ENCODE results near the gene DMD.
"Not testable (repeated sequence)": the region's sequence is repeated elsewhere in the genome, so short reads cannot be mapped to it uniquely, and the experiment has no call there.

DMD gene

DNA sequence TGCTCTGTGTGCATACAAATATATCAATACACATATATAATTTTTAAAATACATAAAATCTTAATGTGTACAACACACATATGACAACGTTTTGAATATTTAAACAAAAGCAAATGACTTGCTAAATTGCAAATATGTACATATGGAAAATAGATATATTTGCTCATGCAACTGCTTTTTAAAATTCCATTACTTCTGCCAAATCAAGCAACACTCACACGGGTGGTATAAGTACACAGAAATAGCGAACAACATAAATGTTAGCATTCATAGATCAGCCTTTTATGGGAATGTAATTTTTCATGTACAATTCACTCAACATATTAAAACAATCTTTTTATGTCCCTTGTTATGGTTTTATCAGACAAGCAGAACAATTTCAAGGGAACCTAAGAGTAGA is 116.3 kb downstream of the DMD start:
- TF ChIP-seq, protein P1, sequence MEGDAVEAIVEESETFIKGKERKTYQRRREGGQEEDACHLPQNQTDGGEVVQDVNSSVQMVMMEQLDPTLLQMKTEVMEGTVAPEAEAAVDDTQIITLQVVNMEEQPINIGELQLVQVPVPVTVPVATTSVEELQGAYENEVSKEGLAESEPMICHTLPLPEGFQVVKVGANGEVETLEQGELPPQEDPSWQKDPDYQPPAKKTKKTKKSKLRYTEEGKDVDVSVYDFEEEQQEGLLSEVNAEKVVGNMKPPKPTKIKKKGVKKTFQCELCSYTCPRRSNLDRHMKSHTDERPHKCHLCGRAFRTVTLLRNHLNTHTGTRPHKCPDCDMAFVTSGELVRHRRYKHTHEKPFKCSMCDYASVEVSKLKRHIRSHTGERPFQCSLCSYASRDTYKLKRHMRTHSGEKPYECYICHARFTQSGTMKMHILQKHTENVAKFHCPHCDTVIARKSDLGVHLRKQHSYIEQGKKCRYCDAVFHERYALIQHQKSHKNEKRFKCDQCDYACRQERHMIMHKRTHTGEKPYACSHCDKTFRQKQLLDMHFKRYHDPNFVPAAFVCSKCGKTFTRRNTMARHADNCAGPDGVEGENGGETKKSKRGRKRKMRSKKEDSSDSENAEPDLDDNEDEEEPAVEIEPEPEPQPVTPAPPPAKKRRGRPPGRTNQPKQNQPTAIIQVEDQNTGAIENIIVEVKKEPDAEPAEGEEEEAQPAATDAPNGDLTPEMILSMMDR (IDR thresholded peaks at IDR 0.05; ENCODE audit: unreplicated experiment in 3 of 3), result no peak
- Mint-ChIP-seq H3K27ac (no peak overlapping the region), H3K4me1 (no peaks in the 10 kb centered on the region), H3K36me3 (ENCODE audit: low read depth) (no peaks in the 10 kb centered on the region), H3K9me3 (no peaks in the 10 kb centered on the region), H3K27me3 (ENCODE audit: low read depth) (no peaks in the 10 kb centered on the region), H3K4me3 (no peak overlapping the region)

GRCh38 chrX:33087411-33087810 is 123.9 kb downstream of the DMD start:
- Mint-ChIP-seq H3K27me3 (ENCODE audit: low read depth) (no peaks in the 10 kb centered on the region), H3K9me3 (no peaks in the 10 kb centered on the region), H3K36me3 (ENCODE audit: low read depth) (no peaks in the 10 kb centered on the region), H3K27ac (no peak overlapping the region), H3K4me1 (peaks cover 22% of the 10 kb centered on the region), H3K4me3 (no peak overlapping the region)
- TF ChIP-seq, protein P1 (IDR thresholded peaks at IDR 0.05; ENCODE audit: unreplicated experiment in 3 of 3), result no peak

DNA sequence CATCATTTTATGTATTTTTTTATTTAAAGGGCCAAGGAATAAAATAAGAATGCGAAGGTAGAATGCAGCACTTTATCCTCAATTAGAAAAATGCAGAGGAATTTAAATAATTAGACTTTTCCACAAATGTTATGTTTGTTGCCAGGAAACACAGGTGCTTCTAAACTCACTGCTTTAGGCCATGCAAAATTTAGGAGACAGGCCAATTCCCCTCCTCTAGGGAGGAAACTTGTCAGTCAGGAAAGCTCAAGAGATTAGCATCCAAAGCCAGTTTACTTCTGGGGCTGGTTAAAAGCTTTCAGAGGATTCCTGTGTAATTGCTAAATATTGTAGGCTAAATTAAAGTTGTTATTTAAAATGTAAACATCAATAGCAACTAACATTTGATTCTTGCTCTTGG is 124.5 kb downstream of the DMD start:
- TF ChIP-seq, protein P1 (IDR thresholded peaks at IDR 0.05; ENCODE audit: unreplicated experiment in 3 of 3), result no peak
- no peaks in the 10 kb centered on the region for H3K27me3 Mint-ChIP-seq (ENCODE audit: low read depth)

GRCh38 chrX:33082371-33082770 is 129.0 kb downstream of the DMD start:
- Mint-ChIP-seq H3K27ac (no peak overlapping the region), H3K9me3 (peaks cover 6% of the 10 kb centered on the region), H3K4me1 (peaks cover 18% of the 10 kb centered on the region), H3K27me3 (ENCODE audit: low read depth) (no peaks in the 10 kb centered on the region), H3K4me3 (no peak overlapping the region), H3K36me3 (ENCODE audit: low read depth) (no peaks in the 10 kb centered on the region)
- TF ChIP-seq, protein P1 (IDR thresholded peaks at IDR 0.05; ENCODE audit: unreplicated experiment in 3 of 3), result no peak

More for the DNA sequence above, 124.5 kb downstream of the DMD start:
- no peaks in the 10 kb centered on the region for H3K9me3 Mint-ChIP-seq
- H3K36me3 Mint-ChIP-seq (ENCODE audit: low read depth), result no peaks in the 10 kb centered on the region
- H3K4me3 Mint-ChIP-seq, result no peak overlapping the region
- no peak overlapping the region for H3K27ac Mint-ChIP-seq
- peaks cover 22% of the 10 kb centered on the region for H3K4me1 Mint-ChIP-seq

DNA sequence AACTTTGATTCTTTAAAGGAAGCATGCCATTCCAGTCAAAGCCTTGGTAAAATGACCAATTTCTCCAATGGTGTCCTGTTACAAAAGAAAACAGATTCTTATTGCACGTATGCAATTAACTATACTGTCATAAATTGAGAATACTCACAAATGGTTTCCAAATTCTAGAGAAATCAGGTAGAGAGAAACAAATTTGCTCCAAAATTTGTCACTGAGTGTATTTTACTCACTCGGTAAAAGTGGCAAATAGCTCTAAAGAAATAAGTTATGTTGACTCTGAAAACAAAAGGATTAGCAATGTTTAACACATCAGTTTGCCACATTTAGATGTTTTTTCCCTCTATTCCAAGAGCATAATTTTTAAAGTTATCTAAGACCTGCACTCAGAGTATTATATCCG is 133.1 kb downstream of the DMD start:
- Mint-ChIP-seq H3K27me3 (ENCODE audit: low read depth) (no peaks in the 10 kb centered on the region), H3K36me3 (ENCODE audit: low read depth) (no peaks in the 10 kb centered on the region), H3K9me3 (peaks cover 12% of the 10 kb centered on the region), H3K27ac (no peak overlapping the region), H3K4me3 (no peak overlapping the region), H3K4me1 (peaks cover 9% of the 10 kb centered on the region)
- TF ChIP-seq, protein P1 (IDR thresholded peaks at IDR 0.05; ENCODE audit: unreplicated experiment in 3 of 3), result no peak

DNA sequence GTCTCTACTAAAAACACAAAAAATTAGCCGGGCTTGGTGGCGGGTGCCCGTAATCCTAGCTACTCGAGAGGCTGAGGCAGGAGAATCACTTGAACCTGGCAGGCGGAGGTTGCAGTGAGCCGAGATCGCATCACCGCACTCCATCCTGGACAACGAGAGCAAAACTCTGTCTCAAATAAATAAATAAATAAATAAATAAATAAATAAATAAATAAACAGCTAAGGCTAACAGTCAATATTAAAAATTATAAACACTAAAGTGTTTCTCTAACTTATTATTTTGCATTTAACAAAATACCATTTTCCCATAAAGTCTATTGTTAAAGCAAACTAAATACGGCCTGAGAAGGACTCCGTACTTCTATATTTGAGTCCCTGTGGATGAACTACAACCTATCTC is 137.7 kb downstream of the DMD start:
- not testable (repeated sequence) for H3K4me3 Mint-ChIP-seq; H3K9me3 Mint-ChIP-seq; H3K36me3 Mint-ChIP-seq (ENCODE audit: low read depth); H3K4me1 Mint-ChIP-seq; H3K27ac Mint-ChIP-seq; H3K27me3 Mint-ChIP-seq (ENCODE audit: low read depth)
